Renal pelvis (tissue), 12 donors: ENCODE data around the gene HBG1. TPM values are rescaled to one million over a fixed set of nuclear protein-coding genes. Genes with fewer than 3 reads are reported as not detected.
"Not testable (repeated sequence)": the region's sequence is repeated elsewhere in the genome, so short reads cannot be mapped to it uniquely, and the experiment has no call there.

Experiments
- DNase-seq: peaks from one replicate; pipeline ENCODE4 v3.0.0-alpha.2; 2013
- long read RNA-seq, 16 experiments: transcript quantifications; one replicate each; lab custom pipeline, GENCODE V29; 2026
- polyA plus RNA-seq, 3 donors: library from polyadenylated mRNA; unstranded; fragments of 120-200 nt; gene quantifications; one replicate each; pipeline ENCODE4 v1.2.1, GENCODE V29; 2013; ENCODE audit not compliant: insufficient read length in 3 of 3

HBG1 gene
- polyA plus RNA-seq, result 100 to 1,000 TPM; 482 to 633 (median 588) TPM
- long read RNA-seq, donor 1, transcript HBG1-203 (2 exons, 1,464 nt), result minor isoform, 10 of 776 reads
- long read RNA-seq, donor 1, transcript HBG1-201 (3 exons, 779 nt), result major isoform, 431 of 776 reads
- long read RNA-seq, donor 1, partial matches to known transcripts, result 335 of 776 reads
- long read RNA-seq, donor 1, other reads (novel, unspliced or antisense), result 0 of 776 reads
- long read RNA-seq, donor 2, transcript HBG1-201 (3 exons, 779 nt), result major isoform, 566 of 994 reads
- long read RNA-seq, donor 2, transcript HBG1-203 (2 exons, 1,464 nt), result minor isoform, 11 of 994 reads
- long read RNA-seq, donor 2, partial matches to known transcripts, result 412 of 994 reads
- long read RNA-seq, donor 2, other reads (novel, unspliced or antisense), result 5 of 994 reads
- long read RNA-seq, donor 3, transcript HBG1-203 (2 exons, 1,464 nt), result minor isoform, 7 of 741 reads
- long read RNA-seq, donor 3, transcript HBG1-201 (3 exons, 779 nt), result major isoform, 439 of 741 reads
- long read RNA-seq, donor 3, partial matches to known transcripts, result 280 of 741 reads
- long read RNA-seq, donor 3, other reads (novel, unspliced or antisense), result 15 of 741 reads
- long read RNA-seq, donor 4, transcript HBG1-201 (3 exons, 779 nt), result major isoform, 724 of 766 reads
- long read RNA-seq, donor 4, transcript HBG1-203 (2 exons, 1,464 nt), result minor isoform, 18 of 766 reads
- long read RNA-seq, donor 4, partial matches to known transcripts, result 0 of 766 reads
- long read RNA-seq, donor 4, other reads (novel, unspliced or antisense), result 23 of 766 reads
- long read RNA-seq, donor 5, transcript HBG1-203 (2 exons, 1,464 nt), result minor isoform, 8 of 1,244 reads
- long read RNA-seq, donor 5, transcript HBG1-201 (3 exons, 779 nt), result major isoform, 380 of 1,244 reads
- long read RNA-seq, donor 5, partial matches to known transcripts, result 819 of 1,244 reads
- long read RNA-seq, donor 5, other reads (novel, unspliced or antisense), result 37 of 1,244 reads
- long read RNA-seq, donor 6, transcript HBG1-201 (3 exons, 779 nt), result major isoform, 319 of 760 reads
- long read RNA-seq, donor 6, transcript HBG1-203 (2 exons, 1,464 nt), result minor isoform, 8 of 760 reads
- long read RNA-seq, donor 6, partial matches to known transcripts, result 432 of 760 reads
- long read RNA-seq, donor 6, other reads (novel, unspliced or antisense), result 0 of 760 reads
- long read RNA-seq, donor 7, transcript HBG1-203 (2 exons, 1,464 nt), result minor isoform, 13 of 1,087 reads
- long read RNA-seq, donor 7, transcript HBG1-201 (3 exons, 779 nt), result major isoform, 559 of 1,087 reads
- long read RNA-seq, donor 7, partial matches to known transcripts, result 481 of 1,087 reads
- long read RNA-seq, donor 7, other reads (novel, unspliced or antisense), result 33 of 1,087 reads
- long read RNA-seq, donor 8, transcript HBG1-201 (3 exons, 779 nt), result major isoform, 4,083 of 6,417 reads
- long read RNA-seq, donor 8, transcript HBG1-202 (3 exons, 369 nt), result minor isoform, 5 of 6,417 reads
- long read RNA-seq, donor 8, transcript HBG1-203 (2 exons, 1,464 nt), result minor isoform, 48 of 6,417 reads
- long read RNA-seq, donor 8, partial matches to known transcripts, result 2,129 of 6,417 reads
- long read RNA-seq, donor 8, other reads (novel, unspliced or antisense), result 152 of 6,417 reads
- long read RNA-seq, donor 9, transcript HBG1-203 (2 exons, 1,464 nt), result minor isoform, 8 of 930 reads
- long read RNA-seq, donor 9, transcript HBG1-201 (3 exons, 779 nt), result major isoform, 555 of 930 reads
- long read RNA-seq, donor 9, partial matches to known transcripts, result 349 of 930 reads
- long read RNA-seq, donor 9, other reads (novel, unspliced or antisense), result 18 of 930 reads
- long read RNA-seq, donor 10, transcript HBG1-201 (3 exons, 779 nt), result major isoform, 595 of 1,057 reads
- long read RNA-seq, donor 10, transcript HBG1-203 (2 exons, 1,464 nt), result minor isoform, 14 of 1,057 reads
- long read RNA-seq, donor 10, partial matches to known transcripts, result 448 of 1,057 reads
- long read RNA-seq, donor 10, other reads (novel, unspliced or antisense), result 0 of 1,057 reads
- long read RNA-seq, donor 11, transcript HBG1-203 (2 exons, 1,464 nt), result minor isoform, 15 of 735 reads
- long read RNA-seq, donor 11, transcript HBG1-201 (3 exons, 779 nt), result major isoform, 392 of 735 reads
- long read RNA-seq, donor 11, partial matches to known transcripts, result 291 of 735 reads
- long read RNA-seq, donor 11, other reads (novel, unspliced or antisense), result 36 of 735 reads
- long read RNA-seq, donor 12, transcript HBG1-201 (3 exons, 779 nt), result major isoform, 648 of 983 reads
- long read RNA-seq, donor 12, transcript HBG1-203 (2 exons, 1,464 nt), result minor isoform, 7 of 983 reads
- long read RNA-seq, donor 12, partial matches to known transcripts, result 318 of 983 reads
- long read RNA-seq, donor 12, other reads (novel, unspliced or antisense), result 10 of 983 reads
- long read RNA-seq, donor 13, transcript HBG1-203 (2 exons, 1,464 nt), result minor isoform, 12 of 556 reads
- long read RNA-seq, donor 13, transcript HBG1-201 (3 exons, 779 nt), result major isoform, 342 of 556 reads
- long read RNA-seq, donor 13, partial matches to known transcripts, result 178 of 556 reads
- long read RNA-seq, donor 13, other reads (novel, unspliced or antisense), result 24 of 556 reads
- long read RNA-seq, donor 14, result 0 reads
- long read RNA-seq, donor 15, transcript HBG1-203 (2 exons, 1,464 nt), result minor isoform, 8 of 801 reads
- long read RNA-seq, donor 15, transcript HBG1-201 (3 exons, 779 nt), result major isoform, 355 of 801 reads
- long read RNA-seq, donor 15, partial matches to known transcripts, result 432 of 801 reads
- long read RNA-seq, donor 15, other reads (novel, unspliced or antisense), result 6 of 801 reads
- long read RNA-seq, donor 16, transcript HBG1-203 (2 exons, 1,464 nt), result minor isoform, 11 of 928 reads
- long read RNA-seq, donor 16, transcript HBG1-201 (3 exons, 779 nt), result major isoform, 547 of 928 reads
- long read RNA-seq, donor 16, partial matches to known transcripts, result 350 of 928 reads
- long read RNA-seq, donor 16, other reads (novel, unspliced or antisense), result 20 of 928 reads

GRCh38 chr11:5249807-5250396, at the start of gene HBG1:
TSS of gene HBG1 (minus strand) at chr11:5249857. CDS start at chr11:5249804, 53 bp downstream.
- not testable (repeated sequence) for DNase-seq

- no peak for DNase-seq
Measured at GRCh38 chr11:5298451-5298850, 48.8 kb upstream of the HBG1 start.

- no peak for DNase-seq
Measured at GRCh38 chr11:5297721-5298323, 48.2 kb upstream of the HBG1 start.

GRCh38 chr11:5294342-5294995, 44.8 kb upstream of the HBG1 start:
- DNase-seq, result not testable (repeated sequence)

GRCh38 chr11:5293028-5293427, 43.4 kb upstream of the HBG1 start:
- no peak for DNase-seq

- DNase-seq, result no peak
Measured at GRCh38 chr11:5291207-5291838, 41.7 kb upstream of the HBG1 start.

GRCh38 chr11:5290106-5290505, 40.4 kb upstream of the HBG1 start:
- no peak for DNase-seq

- no peak for DNase-seq
Measured at GRCh38 chr11:5289696-5290095, 40.0 kb upstream of the HBG1 start.

GRCh38 chr11:5288906-5289550, 39.4 kb upstream of the HBG1 start:
- no peak for DNase-seq

- no peak for DNase-seq
Measured at GRCh38 chr11:5288108-5288905, 38.6 kb upstream of the HBG1 start.

GRCh38 chr11:5286901-5287300, 37.2 kb upstream of the HBG1 start:
- DNase-seq, result no peak

- DNase-seq, result no peak
Measured at GRCh38 chr11:5286351-5286750, 36.7 kb upstream of the HBG1 start.

GRCh38 chr11:5285703-5286340, 36.2 kb upstream of the HBG1 start:
- DNase-seq, result no peak

- no peak for DNase-seq
Measured at GRCh38 chr11:5284637-5285036, 35.0 kb upstream of the HBG1 start.
